ENCODE measurements around the gene DLG5. TPM values are rescaled to one million over a fixed set of nuclear protein-coding genes. Genes with fewer than 3 reads are reported as not detected.

The DLG5 gene
- total and polyA plus RNA-seq, 10 of the 15 experiments (the other 5 are each of a cell fraction or from before 2014, with no cell fraction given) = 0.18 to 6.6 (median 2.7) TPM

DNA sequence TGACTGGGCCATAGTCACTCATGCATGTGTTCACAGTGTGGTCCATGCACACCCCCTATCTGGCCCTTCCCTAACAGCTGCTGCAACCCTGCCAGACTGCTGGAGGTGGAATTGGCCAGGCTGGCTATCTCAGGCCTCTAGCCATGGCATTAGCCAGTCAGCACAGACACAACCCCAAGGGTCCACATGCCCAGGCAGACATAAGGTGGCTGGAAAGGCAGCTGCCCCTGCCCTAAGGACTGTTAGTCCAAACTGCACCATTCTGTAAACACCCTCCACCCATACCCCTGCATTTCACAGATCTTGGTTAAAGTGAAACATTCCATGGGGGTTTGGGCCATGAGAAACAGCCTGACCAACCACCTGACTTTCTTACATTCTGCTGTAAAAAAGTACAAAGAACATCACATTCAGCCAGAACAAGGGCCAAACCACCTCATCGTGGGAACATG lies 151.6 kb downstream of the DLG5 start:
- no peak for FAIRE-seq
- Histone ChIP-seq H3K9ac (ENCODE audit: control insufficient read depth, insufficient read depth, low read length) (no peak overlapping the region), H3K27ac (ENCODE audit: control insufficient read depth, insufficient read depth) (no peak overlapping the region), H2AFZ (ENCODE audit: control insufficient read depth, low read depth, low read length) (no peak overlapping the region), H3K9me3 (replicated peaks; ENCODE audit: control insufficient read depth, insufficient read depth, low read length) (peaks cover 9% of the 10 kb centered on the region; the same call in 2 of the 3 replicates), H3K4me1 (ENCODE audit: control insufficient read depth, insufficient read depth, low read length) (no peaks in the 10 kb centered on the region), H4K20me1 (ENCODE audit: control insufficient read depth, insufficient read depth) (no peaks in the 10 kb centered on the region), H3K79me2 (ENCODE audit: control insufficient read depth, insufficient read depth, low read length) (no peaks in the 10 kb centered on the region), H3K4me2 (ENCODE audit: control insufficient read depth, insufficient read depth) (no peak overlapping the region), H3K27me3 (replicated peaks in 1 of 2; ENCODE audit: control insufficient read depth in 2 of 2, insufficient read depth in 2 of 2, low read length in 1 of 2) (no peaks in the 10 kb centered on the region), H3K4me3 (no peak overlapping the region), H3K36me3 (ENCODE audit: control insufficient read depth in 2 of 2, insufficient read depth in 2 of 2, low read length in 1 of 2) (no peaks in the 10 kb centered on the region)
- ATAC-seq = no peak
- 69% methylated on average over 1 of the region's 1 CpG for WGBS (ENCODE audit: insufficient coverage, insufficient replicate concordance, low lambda C conversion rate, missing lambda C conversion rate)
- in situ Hi-C loops (cut with MboI) (no loop called here), intact Hi-C loops (cut with micrococcal nuclease; ENCODE audit: unreplicated experiment) (no loop called here)
- ChIA-PET RAD21 (ENCODE audit: unreplicated experiment) (no interaction called here), CTCF (no interaction called here), SMC1A (ENCODE audit: uncharacterized antibody, unreplicated experiment) (no interaction called here), POLR2A (no interaction called here)
- DNase-seq (ENCODE audit: low read depth, low spot score) = no peak
- no TSS peak for BruUV-seq (replicated peaks)
- TF ChIP-seq CBX5 (IDR thresholded peaks at IDR 0.05; ENCODE audit: low read depth) (no peak), RAD21 (IDR thresholded peaks at IDR 0.05; ENCODE audit: insufficient read depth, low read depth, low read length) (no peak), RAD51 (IDR thresholded peaks at IDR 0.05) (no peak), PAX5 (IDR thresholded peaks at IDR 0.05; ENCODE audit: borderline replicate concordance, low read depth, low read length) (no peak), CHD4 (IDR thresholded peaks at IDR 0.05) (no peak), RB1 (IDR thresholded peaks at IDR 0.05; ENCODE audit: borderline replicate concordance) (no peak), JUNB (IDR thresholded peaks at IDR 0.05) (no peak), PML (IDR thresholded peaks at IDR 0.05; ENCODE audit: low read length) (no peak), NRF1 (conservative IDR thresholded peaks at IDR 0.05; ENCODE audit: low read depth, low read length) (no peak), BACH1 (IDR thresholded peaks at IDR 0.05; ENCODE audit: borderline replicate concordance) (no peak), GABPA (IDR thresholded peaks at IDR 0.05; ENCODE audit: low read depth) (no peak), YY1 (IDR thresholded peaks at IDR 0.05; ENCODE audit: low read depth, low read length) (no peak)
- TF ChIP-seq, protein P1, sequence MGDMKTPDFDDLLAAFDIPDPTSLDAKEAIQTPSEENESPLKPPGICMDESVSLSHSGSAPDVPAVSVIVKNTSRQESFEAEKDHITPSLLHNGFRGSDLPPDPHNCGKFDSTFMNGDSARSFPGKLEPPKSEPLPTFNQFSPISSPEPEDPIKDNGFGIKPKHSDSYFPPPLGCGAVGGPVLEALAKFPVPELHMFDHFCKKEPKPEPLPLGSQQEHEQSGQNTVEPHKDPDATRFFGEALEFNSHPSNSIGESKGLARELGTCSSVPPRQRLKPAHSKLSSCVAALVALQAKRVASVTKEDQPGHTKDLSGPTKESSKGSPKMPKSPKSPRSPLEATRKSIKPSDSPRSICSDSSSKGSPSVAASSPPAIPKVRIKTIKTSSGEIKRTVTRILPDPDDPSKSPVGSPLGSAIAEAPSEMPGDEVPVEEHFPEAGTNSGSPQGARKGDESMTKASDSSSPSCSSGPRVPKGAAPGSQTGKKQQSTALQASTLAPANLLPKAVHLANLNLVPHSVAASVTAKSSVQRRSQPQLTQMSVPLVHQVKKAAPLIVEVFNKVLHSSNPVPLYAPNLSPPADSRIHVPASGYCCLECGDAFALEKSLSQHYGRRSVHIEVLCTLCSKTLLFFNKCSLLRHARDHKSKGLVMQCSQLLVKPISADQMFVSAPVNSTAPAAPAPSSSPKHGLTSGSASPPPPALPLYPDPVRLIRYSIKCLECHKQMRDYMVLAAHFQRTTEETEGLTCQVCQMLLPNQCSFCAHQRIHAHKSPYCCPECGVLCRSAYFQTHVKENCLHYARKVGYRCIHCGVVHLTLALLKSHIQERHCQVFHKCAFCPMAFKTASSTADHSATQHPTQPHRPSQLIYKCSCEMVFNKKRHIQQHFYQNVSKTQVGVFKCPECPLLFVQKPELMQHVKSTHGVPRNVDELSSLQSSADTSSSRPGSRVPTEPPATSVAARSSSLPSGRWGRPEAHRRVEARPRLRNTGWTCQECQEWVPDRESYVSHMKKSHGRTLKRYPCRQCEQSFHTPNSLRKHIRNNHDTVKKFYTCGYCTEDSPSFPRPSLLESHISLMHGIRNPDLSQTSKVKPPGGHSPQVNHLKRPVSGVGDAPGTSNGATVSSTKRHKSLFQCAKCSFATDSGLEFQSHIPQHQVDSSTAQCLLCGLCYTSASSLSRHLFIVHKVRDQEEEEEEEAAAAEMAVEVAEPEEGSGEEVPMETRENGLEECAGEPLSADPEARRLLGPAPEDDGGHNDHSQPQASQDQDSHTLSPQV (IDR thresholded peaks at IDR 0.05) = no peak
- TF ChIP-seq, protein P2, sequence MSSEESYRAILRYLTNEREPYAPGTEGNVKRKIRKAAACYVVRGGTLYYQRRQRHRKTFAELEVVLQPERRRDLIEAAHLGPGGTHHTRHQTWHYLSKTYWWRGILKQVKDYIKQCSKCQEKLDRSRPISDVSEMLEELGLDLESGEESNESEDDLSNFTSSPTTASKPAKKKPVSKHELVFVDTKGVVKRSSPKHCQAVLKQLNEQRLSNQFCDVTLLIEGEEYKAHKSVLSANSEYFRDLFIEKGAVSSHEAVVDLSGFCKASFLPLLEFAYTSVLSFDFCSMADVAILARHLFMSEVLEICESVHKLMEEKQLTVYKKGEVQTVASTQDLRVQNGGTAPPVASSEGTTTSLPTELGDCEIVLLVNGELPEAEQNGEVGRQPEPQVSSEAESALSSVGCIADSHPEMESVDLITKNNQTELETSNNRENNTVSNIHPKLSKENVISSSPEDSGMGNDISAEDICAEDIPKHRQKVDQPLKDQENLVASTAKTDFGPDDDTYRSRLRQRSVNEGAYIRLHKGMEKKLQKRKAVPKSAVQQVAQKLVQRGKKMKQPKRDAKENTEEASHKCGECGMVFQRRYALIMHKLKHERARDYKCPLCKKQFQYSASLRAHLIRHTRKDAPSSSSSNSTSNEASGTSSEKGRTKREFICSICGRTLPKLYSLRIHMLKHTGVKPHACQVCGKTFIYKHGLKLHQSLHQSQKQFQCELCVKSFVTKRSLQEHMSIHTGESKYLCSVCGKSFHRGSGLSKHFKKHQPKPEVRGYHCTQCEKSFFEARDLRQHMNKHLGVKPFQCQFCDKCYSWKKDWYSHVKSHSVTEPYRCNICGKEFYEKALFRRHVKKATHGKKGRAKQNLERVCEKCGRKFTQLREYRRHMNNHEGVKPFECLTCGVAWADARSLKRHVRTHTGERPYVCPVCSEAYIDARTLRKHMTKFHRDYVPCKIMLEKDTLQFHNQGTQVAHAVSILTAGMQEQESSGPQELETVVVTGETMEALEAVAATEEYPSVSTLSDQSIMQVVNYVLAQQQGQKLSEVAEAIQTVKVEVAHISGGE (CRISPR knock-in tag; IDR thresholded peaks at IDR 0.05) = no peak
- TF ChIP-seq, protein P3, sequence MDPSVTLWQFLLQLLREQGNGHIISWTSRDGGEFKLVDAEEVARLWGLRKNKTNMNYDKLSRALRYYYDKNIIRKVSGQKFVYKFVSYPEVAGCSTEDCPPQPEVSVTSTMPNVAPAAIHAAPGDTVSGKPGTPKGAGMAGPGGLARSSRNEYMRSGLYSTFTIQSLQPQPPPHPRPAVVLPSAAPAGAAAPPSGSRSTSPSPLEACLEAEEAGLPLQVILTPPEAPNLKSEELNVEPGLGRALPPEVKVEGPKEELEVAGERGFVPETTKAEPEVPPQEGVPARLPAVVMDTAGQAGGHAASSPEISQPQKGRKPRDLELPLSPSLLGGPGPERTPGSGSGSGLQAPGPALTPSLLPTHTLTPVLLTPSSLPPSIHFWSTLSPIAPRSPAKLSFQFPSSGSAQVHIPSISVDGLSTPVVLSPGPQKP (IDR thresholded peaks at IDR 0.05; ENCODE audit: low read depth, low read length) = no peak
